ENCODE measurements around the gene JOSD1. TPM values are rescaled to one million over a fixed set of nuclear protein-coding genes. Genes with fewer than 3 reads are reported as not detected.
"Not testable (repeated sequence)": the region's sequence is repeated elsewhere in the genome, so short reads cannot be mapped to it uniquely, and the experiment has no call there.

Gene JOSD1
- polyA plus RNA-seq, 4 donors = 37.9 to 45.2 (median 40.3) TPM

DNA sequence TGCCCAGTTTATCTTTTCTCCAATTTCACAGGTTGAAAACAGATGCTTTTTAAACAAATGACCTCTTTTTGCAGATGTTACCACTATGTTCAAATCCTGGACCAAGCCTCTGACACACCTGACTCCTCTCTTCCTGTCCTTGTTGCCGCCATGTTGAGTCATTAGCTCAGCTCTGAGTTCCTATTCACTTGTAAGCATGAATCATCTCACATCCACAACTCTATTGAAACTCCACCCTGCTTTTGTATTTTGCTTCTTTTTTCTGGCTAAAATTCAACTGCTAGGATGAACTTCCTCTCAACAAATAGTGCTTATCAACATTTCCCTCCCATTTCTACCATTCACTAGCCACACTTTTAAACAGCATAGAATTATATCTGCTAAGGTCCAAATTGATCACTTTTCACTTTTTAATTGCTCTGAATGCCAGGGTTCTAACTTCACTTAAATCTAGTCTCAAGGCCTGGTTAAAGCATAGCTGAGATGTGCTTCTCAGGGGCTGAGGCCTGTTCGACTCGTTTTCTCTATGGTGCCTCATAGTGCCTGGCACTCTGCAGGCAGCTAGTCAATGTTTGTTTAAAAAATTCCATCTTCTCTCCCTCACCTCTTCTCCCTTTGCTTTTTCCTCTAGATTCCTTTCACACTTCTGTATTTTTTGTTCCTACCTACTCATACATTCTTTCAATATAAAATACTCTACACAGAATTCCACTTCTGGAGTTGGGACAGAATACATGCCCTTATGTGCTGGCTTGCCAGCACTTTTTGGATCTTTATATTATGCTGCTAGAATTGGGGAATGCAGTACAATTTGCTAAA is 3.9 kb downstream of the JOSD1 start:
- DNase-seq (ENCODE audit: low read depth in 4 of 4, low spot score in 3 of 4) = no peak

- no peak for DNase-seq (ENCODE audit: low read depth in 4 of 4, low spot score in 3 of 4)
Observed at GRCh38 chr22:38694940-38695339, 5.8 kb downstream of the JOSD1 start.

DNA sequence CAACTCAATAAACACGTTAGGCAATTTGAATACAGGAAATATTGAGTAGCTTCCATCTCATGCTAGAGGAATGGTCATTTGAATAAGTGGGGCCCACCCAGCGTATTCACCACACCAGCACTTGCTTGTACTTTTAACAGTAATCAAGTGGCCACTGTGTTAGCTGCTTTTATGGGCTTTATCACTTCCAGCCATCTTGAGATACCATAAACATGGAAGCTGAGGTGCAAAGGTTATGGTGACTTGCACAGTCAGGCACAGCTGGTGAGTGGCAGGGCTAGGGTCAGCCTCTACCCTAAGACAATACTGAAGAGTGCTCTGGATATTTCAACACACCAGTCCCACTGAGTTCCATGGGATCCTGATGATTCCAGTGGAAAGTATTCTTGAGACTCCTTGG is 6.7 kb downstream of the JOSD1 start:
- DNase-seq (ENCODE audit: low read depth in 4 of 4, low spot score in 3 of 4) = no peak

DNA sequence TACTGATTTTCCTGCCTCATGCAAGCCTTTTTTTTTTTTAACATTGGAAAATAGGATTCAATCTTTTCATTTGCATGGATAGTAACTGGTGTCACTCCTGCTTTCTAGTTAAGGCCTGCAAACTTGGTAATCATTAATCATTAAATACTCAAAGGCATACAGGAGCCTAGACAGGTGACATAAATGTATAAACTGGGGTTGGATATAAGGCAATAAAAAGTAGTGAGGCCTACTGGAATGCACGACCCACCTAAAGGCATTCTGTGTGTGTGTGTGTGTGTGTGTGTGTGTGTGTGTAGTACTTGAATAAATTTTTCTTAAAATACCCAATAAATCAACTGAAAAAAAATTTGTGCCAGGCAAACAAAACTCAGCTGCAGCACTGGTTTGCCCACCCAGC is 11.1 kb downstream of the JOSD1 start:
- DNase-seq (ENCODE audit: low read depth in 4 of 4, low spot score in 3 of 4) = no peak

DNA sequence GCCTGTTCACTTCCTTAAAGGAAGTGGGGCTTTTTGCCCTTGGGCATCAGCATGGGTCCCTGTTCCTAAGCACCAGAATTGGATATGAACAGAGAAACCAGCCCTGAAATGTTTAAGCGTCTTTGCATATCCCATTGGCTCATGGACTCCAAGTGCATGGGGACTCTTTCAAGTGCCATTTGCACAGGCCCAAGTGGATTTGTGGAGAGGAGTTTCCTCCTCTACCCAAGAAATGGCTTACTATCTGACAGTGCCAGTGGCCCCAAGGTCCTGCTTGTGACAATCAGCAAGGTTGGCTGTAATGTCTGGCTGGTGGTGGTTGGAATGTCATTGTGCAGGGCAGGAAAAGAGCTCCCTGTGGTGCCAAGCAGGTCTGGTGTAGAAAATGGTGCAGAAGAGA is 15.0 kb downstream of the JOSD1 start:
- no peak for DNase-seq (ENCODE audit: low read depth in 4 of 4, low spot score in 3 of 4)

GRCh38 chr22:38684895-38685294 is 15.8 kb downstream of the JOSD1 start:
- DNase-seq (ENCODE audit: low read depth in 4 of 4, low spot score in 3 of 4) = no peak

- peak in 3 of 4 donors; percentile 71 to 79 (median 76) for DNase-seq (ENCODE audit: low read depth in 4 of 4, low spot score in 3 of 4)
Observed at GRCh38 chr22:38681582-38682335, 19.0 kb downstream of the JOSD1 start, which contains the start of gene TOMM22. TSS of gene TOMM22 (plus strand) at chr22:38681957. CDS start at chr22:38681979, 22 bp downstream.

- DNase-seq (ENCODE audit: low read depth in 4 of 4, low spot score in 3 of 4) = no peak
Observed at GRCh38 chr22:38675833-38676232, 24.9 kb downstream of the JOSD1 start.

GRCh38 chr22:38674888-38675287 is 25.9 kb downstream of the JOSD1 start:
- no peak for DNase-seq (ENCODE audit: low read depth in 4 of 4, low spot score in 3 of 4)

DNA sequence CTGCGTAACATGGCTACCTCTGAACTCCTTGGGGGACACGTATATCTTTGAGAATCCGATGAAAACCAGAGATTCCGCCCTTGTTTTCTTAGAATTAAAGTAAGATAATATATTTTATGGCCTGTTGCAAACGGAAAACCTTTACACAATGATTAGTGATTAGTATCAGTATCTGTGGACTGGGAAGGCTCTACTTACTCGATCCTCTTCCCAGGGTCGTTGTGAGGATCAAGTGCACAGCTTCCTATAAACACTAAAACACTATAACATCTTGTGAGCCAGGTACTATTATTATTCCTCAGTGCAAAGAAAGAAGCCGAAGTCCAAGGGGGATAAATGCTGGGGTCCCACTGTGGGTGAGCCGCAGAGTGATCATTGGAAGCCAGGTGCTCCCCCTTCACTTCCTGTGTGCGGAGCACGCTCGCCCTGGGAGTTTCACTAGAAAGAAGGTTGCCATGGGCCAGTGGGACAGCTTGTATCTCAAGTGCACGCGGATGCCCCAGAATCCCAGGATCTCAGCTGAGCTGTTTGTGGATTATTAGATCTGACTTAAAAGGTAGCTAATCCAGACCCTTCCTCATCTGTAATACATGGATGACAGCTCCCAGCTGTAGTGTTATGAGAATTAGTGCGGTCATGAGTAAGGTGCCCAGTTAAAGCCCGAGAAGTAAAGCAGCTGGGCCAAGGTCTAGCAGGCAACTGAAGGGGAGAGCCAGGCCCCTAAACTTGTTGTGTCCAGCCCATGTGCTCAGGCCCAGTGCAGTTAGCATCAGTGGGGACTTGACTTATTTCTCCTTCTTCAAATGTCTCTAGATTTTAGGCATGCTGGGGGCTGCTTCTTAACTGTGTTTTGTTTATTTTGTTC is 43.5 kb downstream of the JOSD1 start:
- peak; percentile 3 to 14 (median 10) for DNase-seq (ENCODE audit: low read depth in 4 of 4, low spot score in 3 of 4)

DNA sequence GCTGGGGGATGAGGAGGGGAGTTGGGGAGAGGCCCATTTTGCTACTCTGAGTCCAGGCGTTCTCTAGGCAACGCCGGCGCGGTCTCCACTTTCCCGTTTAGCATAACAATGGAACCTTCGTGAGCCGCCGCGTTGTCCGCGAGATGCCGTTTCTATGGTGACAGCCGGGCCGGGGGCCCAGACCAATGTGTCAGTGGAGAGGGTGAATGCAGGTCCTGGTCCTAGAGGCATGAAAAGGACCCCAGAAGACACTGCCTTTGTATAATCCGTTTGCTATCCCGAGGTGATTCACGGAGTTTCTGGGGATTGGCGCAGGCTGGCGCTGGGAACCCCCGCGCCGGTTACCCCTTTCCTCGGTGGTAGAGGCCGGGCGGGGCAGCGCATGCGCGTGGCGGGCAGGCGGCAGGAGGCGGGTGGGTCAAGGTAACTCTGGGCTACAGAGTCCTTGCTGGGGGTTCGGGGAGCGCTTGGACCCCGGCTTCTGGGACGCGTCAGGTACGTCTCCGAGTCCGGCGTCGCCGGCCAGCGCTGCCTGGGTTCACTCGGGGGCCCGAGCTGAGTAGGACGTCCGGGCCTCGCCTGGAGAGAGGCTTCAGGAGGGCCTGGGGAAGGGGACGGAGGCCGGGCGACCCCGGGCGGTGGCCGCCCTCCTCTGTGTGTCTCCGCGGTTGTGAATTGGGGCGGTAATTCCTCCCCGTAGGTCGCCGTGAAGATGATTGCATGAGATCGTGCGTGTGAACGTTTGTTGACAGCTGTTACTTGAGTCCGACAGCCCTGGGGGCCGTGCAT is 44.3 kb downstream of the JOSD1 start, which contains the start of the genes CBY1 and FAM227A:
TSS of gene CBY1 (plus strand) at position 383 of the 789 bp plus-strand sequence. CDS start 11,417 bp downstream, outside the sequence.
TSS of gene FAM227A (minus strand) at position 137 of the 789 bp plus-strand sequence. CDS start 6,224 bp downstream, outside the sequence.
- peak; percentile 71 to 93 (median 84) for DNase-seq (ENCODE audit: low read depth in 4 of 4, low spot score in 3 of 4)

DNA sequence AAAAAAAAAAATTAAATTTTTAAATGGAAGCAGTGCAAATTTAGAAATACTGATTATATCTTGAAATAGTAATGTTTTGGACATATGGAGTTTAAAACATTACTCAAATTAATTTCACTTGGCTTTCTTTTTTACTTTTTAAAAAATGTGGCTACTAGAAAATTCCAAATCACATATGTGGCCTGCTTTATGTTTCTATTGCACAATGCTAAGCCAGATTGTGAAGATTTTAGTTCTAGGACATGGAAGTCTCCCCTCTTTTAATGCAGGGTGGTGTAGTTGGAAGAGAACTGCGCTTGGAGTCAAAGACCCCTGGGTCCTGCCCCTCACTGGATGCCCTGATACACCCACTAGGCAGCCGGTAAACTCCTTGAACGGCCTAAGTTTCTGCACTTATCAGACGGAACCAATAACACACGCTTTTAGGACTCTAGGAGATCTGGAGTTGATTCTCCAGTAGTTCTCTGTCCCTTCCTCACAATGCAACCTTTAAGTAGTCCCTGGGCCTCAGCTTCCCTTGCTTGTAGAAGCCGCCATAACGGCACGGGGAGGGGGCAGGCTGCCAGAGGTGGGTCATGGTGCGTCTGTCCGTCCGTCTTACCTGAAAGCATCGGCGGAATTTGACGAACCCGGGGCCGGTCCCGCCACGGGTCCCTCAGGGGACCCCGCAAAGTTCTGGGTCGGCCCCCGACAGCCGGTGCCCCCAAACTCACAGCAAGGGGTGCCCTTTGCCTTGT is 45.1 kb downstream of the JOSD1 start:
- peak in 3 of 4 donors; percentile 5 to 25 (median 13) for DNase-seq (ENCODE audit: low read depth in 4 of 4, low spot score in 3 of 4)

DNA sequence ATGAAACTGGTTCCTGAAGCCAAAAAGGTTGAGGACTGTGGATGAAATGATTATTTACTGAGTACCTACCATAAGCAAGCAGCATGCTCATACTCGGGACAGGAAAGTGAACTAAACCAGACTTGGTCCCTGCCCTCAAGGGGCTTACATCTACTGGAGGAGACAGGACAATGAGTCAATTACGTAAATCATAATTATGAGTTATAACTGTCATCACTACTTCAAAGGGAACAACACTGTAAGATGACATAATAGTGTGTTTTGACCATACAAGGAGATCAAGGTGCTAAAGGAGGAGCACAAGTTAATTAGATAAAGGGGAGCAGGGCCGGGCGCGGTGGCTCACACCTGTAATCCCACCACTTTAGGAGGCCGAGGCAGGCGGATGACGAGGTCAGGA is 47.0 kb downstream of the JOSD1 start:
- no peak for DNase-seq (ENCODE audit: low read depth in 4 of 4, low spot score in 3 of 4)

GRCh38 chr22:38652859-38653258 is 47.9 kb downstream of the JOSD1 start:
- no peak for DNase-seq (ENCODE audit: low read depth in 4 of 4, low spot score in 3 of 4)

- no peak for DNase-seq (ENCODE audit: low read depth in 4 of 4, low spot score in 3 of 4)
Observed at GRCh38 chr22:38649841-38650522, 50.8 kb downstream of the JOSD1 start.

DNA sequence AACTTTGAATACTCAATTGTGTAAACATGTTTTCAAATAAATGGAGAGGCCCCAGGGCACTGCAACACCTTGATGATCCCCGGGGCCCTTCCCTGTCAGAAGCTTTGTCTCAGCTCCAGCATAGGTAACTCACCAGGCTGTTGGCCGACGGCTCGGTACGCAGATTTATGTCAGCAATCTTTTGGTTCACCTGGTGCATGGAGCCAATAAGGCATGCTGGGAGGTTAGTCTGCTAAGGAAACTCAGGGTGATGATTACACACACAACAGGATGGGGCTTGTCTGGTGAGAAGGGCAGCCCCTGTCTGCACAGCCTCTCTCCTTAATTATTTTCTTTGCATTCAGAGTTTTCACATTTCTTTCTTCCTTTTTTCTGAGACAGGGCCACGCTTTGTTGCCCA is 55.3 kb downstream of the JOSD1 start:
- no peak for DNase-seq (ENCODE audit: low read depth in 4 of 4, low spot score in 3 of 4)

GRCh38 chr22:38644245-38644644 is 56.5 kb downstream of the JOSD1 start:
- not testable (repeated sequence) for DNase-seq (ENCODE audit: low read depth in 4 of 4, low spot score in 3 of 4)

DNA sequence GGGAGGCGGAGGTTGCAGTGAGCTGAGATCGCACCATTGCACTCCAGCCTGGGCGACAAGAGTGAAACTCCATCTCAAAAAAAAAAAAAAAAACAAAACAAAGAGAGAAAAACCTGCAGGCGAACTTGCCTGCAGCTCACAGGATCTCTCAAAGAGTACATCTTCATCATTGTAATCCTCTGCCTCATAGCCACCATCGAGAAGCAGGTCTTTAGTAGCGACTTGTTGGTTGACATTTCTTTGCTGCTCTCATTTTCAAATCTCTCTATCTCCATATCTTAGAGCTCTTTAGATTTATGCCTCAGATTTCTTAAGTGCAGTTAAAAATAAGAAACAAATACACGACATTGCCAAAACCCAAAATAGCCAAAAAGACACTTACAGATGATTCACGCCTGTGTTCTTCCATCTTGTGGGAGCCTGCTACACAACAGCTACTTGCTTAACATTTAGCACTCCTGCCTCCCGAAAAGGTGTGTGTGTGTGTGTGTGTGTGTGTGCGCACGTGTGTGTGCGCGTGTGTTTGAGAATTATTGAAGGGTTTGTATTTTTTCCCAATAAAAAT is 59.2 kb downstream of the JOSD1 start:
- DNase-seq (ENCODE audit: low read depth in 4 of 4, low spot score in 3 of 4) = no peak
